ENCODE data around the gene CDC42EP4. TPM values are rescaled to one million over a fixed set of nuclear protein-coding genes. Genes with fewer than 3 reads are reported as not detected.

CDC42EP4 gene
- polyA plus RNA-seq, 3 donors from 2014 or later: 0.26 to 0.41 TPM; not detected in 1

DNA sequence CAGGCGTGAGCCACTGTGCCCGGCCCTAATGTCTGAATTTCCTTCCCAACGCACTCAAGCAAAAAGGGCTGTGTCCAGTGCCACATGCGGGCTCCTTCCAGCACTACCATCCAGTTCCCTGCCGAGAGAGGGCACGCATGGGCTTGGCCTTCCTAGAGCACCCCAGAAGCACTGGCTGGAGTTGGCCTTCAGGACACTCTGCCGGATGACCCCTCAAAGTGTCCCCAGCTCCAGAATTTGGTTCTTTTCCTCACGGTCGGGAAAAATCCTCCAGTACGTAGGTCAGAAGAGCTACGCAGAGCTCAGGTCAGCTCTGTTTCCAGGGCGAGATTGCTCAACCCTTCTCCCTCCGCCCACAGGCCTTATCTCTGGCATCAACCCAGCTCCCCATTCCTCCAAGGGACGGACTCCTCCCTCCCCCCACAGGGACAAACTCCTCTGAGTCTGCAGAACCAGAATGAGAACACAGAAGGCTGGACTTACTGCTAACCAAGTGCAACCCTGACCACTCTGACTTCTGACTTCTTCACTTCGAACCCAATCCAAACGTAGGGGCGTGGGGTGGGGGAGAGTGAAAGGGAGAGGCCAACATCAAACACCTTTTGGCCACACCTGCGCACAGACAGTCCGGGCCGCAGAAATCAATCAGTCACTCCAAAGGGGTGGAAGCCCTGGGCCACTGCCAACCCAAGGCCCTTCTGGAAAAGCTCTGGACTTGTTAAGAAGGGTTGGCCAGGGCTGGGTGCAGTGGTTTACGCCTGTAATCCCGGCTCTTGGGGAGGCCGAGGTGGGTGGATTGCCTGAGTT, 3.6 kb downstream of the CDC42EP4 start:
- Mint-ChIP-seq H3K4me3 (peak overlapping the region in 1 of 5 donors; percentile 9), H3K9me3 (no peaks in the 10 kb centered on the region), H3K4me1 (peaks cover 10 to 14% of the 10 kb centered on the region in 2 donors)

GRCh38 chr17:73307130-73307529, 4.7 kb downstream of the CDC42EP4 start:
- no peak for DNase-seq
- no peak overlapping the region for H3K4me3 Mint-ChIP-seq
- H3K4me1 Mint-ChIP-seq: peaks cover 10 to 14% of the 10 kb centered on the region in 2 donors
- no peaks in the 10 kb centered on the region for H3K9me3 Mint-ChIP-seq
- H3K27ac Mint-ChIP-seq: no peak overlapping the region
- peaks cover 2 to 10% (median 2%) of the 10 kb centered on the region in 3 donors for H3K27me3 Mint-ChIP-seq (ENCODE audit: low read depth in 3 of 3)
- H3K36me3 Mint-ChIP-seq: no peaks in the 10 kb centered on the region

More for the DNA sequence above, 3.6 kb downstream of the CDC42EP4 start:
- H3K36me3 Mint-ChIP-seq: no peaks in the 10 kb centered on the region
- H3K27me3 Mint-ChIP-seq (ENCODE audit: low read depth in 3 of 3): peaks cover 2 to 10% (median 2%) of the 10 kb centered on the region in 3 donors
- no peak for DNase-seq
- H3K27ac Mint-ChIP-seq: no peak overlapping the region

- Mint-ChIP-seq H3K4me3 (no peak overlapping the region), H3K9me3 (no peaks in the 10 kb centered on the region), H3K27me3 (ENCODE audit: low read depth in 3 of 3) (peaks cover 2 to 10% (median 5%) of the 10 kb centered on the region in 3 donors), H3K4me1 (peaks cover 10 to 14% of the 10 kb centered on the region in 2 donors), H3K27ac (no peak overlapping the region), H3K36me3 (no peaks in the 10 kb centered on the region)
- no peak for DNase-seq
Measured at GRCh38 chr17:73305845-73306836, 5.7 kb downstream of the CDC42EP4 start.

DNA sequence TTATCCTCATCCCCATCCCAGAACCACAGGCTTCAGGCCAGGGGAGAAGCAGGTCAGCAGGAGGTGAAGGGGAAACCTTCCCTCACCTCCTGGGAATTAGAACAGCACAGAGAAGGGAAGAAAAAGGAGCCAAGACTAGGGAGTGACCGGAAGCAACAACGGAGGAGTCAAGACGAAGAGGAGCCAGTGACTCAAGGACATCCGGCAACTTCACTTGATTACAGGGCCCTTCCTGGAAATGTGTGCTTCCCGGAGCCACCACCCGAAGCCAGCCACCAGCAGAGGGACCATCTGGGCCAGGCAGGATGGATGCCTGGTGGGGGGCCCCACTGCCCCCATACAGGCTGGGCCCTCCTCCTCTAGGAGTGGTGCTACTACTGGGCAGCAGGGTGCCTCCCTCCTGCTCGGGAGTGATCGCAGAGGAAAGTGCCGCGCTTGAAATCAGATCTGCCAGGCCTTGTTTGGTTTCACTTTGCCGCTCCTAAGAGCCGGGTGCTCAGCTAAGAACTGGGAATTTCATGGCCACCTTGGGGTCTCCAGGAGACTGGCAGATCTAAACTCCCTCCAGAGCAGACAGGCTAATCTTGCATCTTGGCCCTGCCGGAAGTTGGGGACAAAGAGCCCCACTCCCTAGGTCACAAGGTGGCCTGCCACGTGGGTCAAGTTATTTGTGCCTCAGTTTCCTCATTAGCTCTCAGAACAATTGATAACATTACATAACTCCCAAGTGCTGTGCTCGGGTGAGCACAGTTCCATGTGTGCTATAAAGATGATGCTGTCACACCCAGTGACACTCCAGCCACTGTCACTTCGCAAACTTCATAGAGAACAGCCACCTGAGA, 6.6 kb downstream of the CDC42EP4 start:
- Mint-ChIP-seq H3K27ac (no peak overlapping the region), H3K4me3 (peak overlapping the region in 2 of 5 donors; percentile 25 to 48), H3K4me1 (peaks cover 5 to 11% of the 10 kb centered on the region in 2 donors), H3K27me3 (ENCODE audit: low read depth in 3 of 3) (peaks cover 2 to 5% (median 5%) of the 10 kb centered on the region in 3 donors), H3K9me3 (no peaks in the 10 kb centered on the region), H3K36me3 (no peaks in the 10 kb centered on the region)
- no peak for DNase-seq

DNA sequence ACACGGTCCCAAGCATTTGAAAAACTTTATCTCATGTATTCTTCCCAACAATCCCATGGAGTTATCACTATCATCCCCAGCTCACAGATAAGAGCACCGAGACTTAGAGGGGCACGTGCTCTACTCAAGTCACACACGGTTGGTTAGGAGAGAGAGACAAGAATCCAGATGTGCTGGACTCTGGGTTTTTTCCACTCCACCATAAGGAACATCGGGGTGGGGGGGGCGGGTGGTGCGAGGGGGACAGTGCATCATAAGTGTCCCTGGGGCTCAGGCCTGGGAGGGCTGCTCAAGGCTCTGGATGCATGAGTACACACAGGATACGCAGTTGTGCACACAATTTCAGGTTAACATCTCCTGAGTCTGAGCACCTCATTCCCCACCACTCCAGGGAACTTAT, 7.4 kb downstream of the CDC42EP4 start:
- no peaks in the 10 kb centered on the region for H3K36me3 Mint-ChIP-seq
- H3K4me3 Mint-ChIP-seq: no peak overlapping the region
- no peak overlapping the region for H3K27ac Mint-ChIP-seq
- peaks cover 0 to 3% of the 10 kb centered on the region in 2 donors for H3K4me1 Mint-ChIP-seq
- no peak for DNase-seq
- peaks cover 2 to 5% (median 4%) of the 10 kb centered on the region in 3 donors for H3K27me3 Mint-ChIP-seq (ENCODE audit: low read depth in 3 of 3)
- H3K9me3 Mint-ChIP-seq: no peaks in the 10 kb centered on the region

DNA sequence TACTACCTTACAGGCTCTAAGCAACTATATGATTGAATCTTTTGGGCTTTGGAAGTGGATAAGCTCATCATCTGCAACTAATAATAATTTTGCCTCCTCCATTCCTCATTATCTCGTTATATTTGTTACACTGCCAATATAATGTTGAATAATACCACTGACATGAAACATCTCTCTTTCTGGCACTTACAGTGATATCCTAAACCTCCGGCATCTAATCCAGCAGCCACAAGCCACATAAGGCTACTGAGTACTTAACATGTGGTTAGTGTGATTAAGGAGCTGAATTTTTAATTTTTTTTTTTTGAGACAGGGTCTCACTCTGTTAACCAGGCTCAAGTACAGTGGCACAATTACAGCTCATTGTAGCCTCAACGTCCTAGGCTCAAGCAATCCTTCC, 9.6 kb downstream of the CDC42EP4 start:
- H3K4me1 Mint-ChIP-seq: no peaks in the 10 kb centered on the region
- no peaks in the 10 kb centered on the region for H3K36me3 Mint-ChIP-seq
- no peak overlapping the region for H3K4me3 Mint-ChIP-seq
- H3K27me3 Mint-ChIP-seq (ENCODE audit: low read depth in 3 of 3): peaks cover 2 to 6% (median 3%) of the 10 kb centered on the region in 3 donors
- H3K27ac Mint-ChIP-seq: no peak overlapping the region
- no peaks in the 10 kb centered on the region for H3K9me3 Mint-ChIP-seq
- DNase-seq: no peak

- DNase-seq: no peak
- H3K27me3 Mint-ChIP-seq (ENCODE audit: low read depth in 3 of 3): peaks cover 2 to 7% (median 3%) of the 10 kb centered on the region in 3 donors
- H3K27ac Mint-ChIP-seq: no peak overlapping the region
- H3K4me1 Mint-ChIP-seq: no peaks in the 10 kb centered on the region
- H3K4me3 Mint-ChIP-seq: no peak overlapping the region
- H3K36me3 Mint-ChIP-seq: no peaks in the 10 kb centered on the region
- no peaks in the 10 kb centered on the region for H3K9me3 Mint-ChIP-seq
Measured at GRCh38 chr17:73301369-73301768, 10.4 kb downstream of the CDC42EP4 start.

DNA sequence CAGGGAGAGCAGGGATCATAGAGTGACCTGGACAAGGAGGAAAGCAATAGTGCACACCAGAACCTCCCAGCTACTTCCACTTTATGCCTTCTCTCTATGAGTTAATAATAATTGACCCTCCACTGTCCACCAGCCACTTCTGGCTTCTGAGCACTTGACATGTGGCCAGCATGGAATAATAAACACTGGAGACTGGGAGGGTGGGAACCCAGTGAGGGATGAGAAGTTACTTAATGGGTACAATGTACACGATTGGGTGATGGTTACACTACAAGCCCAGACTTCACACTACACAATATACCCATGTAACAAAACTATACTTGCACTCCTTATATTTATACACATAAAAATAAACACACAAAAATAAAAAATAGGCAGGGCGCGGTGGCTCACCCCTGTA, 11.4 kb downstream of the CDC42EP4 start:
- H3K27me3 Mint-ChIP-seq (ENCODE audit: low read depth in 3 of 3): peaks cover 2 to 7% (median 3%) of the 10 kb centered on the region in 3 donors
- no peaks in the 10 kb centered on the region for H3K36me3 Mint-ChIP-seq
- no peak overlapping the region for H3K27ac Mint-ChIP-seq
- H3K9me3 Mint-ChIP-seq: no peaks in the 10 kb centered on the region
- DNase-seq: no peak
- no peak overlapping the region for H3K4me3 Mint-ChIP-seq
- no peaks in the 10 kb centered on the region for H3K4me1 Mint-ChIP-seq

GRCh38 chr17:73297934-73298861, 13.6 kb downstream of the CDC42EP4 start:
- Mint-ChIP-seq H3K4me3 (no peak overlapping the region), H3K4me1 (no peaks in the 10 kb centered on the region), H3K27ac (no peak overlapping the region), H3K36me3 (no peaks in the 10 kb centered on the region), H3K9me3 (no peaks in the 10 kb centered on the region), H3K27me3 (ENCODE audit: low read depth in 3 of 3) (peaks cover 0 to 10% (median 5%) of the 10 kb centered on the region in 3 donors)
- no peak for DNase-seq

DNA sequence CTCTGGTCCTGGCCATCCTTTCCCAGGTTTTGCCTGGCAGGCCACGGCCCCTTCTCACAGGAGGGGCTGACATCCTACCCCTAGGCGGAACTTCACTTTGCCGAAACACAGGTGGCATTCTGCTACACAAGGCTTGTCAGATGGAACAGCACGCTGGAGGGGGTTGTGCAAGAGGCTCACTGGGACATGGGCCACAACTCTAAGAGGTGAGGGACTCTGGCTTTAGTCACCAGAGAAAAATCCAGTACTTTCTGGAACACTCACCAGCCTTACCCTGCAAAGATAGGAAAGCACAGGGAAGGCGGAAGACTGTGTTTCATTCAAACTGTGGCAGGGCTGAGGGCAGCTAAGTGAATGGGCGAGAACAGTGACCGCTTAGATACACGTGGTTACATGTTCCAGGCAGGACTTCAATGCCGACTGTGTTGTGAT, 18.3 kb downstream of the CDC42EP4 start:
- Mint-ChIP-seq H3K27me3 (ENCODE audit: low read depth in 3 of 3) (peaks cover 0 to 9% (median 3%) of the 10 kb centered on the region in 3 donors), H3K36me3 (no peaks in the 10 kb centered on the region), H3K4me3 (no peak overlapping the region), H3K9me3 (no peaks in the 10 kb centered on the region), H3K4me1 (peaks cover 18 to 21% of the 10 kb centered on the region in 2 donors), H3K27ac (peak overlapping the region in 2 of 6 donors; percentile 19 to 23)
- no peak for DNase-seq

- peaks cover 18 to 21% of the 10 kb centered on the region in 2 donors for H3K4me1 Mint-ChIP-seq
- no peaks in the 10 kb centered on the region for H3K9me3 Mint-ChIP-seq
- no peak overlapping the region for H3K4me3 Mint-ChIP-seq
- no peaks in the 10 kb centered on the region for H3K36me3 Mint-ChIP-seq
- no peak overlapping the region for H3K27ac Mint-ChIP-seq
- no peak for DNase-seq
- H3K27me3 Mint-ChIP-seq (ENCODE audit: low read depth in 3 of 3): peaks cover 0 to 7% (median 3%) of the 10 kb centered on the region in 3 donors
Measured at GRCh38 chr17:73293031-73293430, 18.8 kb downstream of the CDC42EP4 start.

GRCh38 chr17:73292031-73292531, 19.7 kb downstream of the CDC42EP4 start:
- no peak for DNase-seq
- Mint-ChIP-seq H3K36me3 (no peaks in the 10 kb centered on the region), H3K27me3 (ENCODE audit: low read depth in 3 of 3) (peaks cover 2 to 7% (median 3%) of the 10 kb centered on the region in 3 donors), H3K4me1 (peaks cover 18 to 21% of the 10 kb centered on the region in 2 donors), H3K27ac (no peak overlapping the region), H3K4me3 (peak overlapping the region in 1 of 5 donors; percentile 35), H3K9me3 (no peaks in the 10 kb centered on the region)
